IMR-90 (cell line): Measurements from ENCODE around the gene CAPN8. TPM values are rescaled to one million over a fixed set of nuclear protein-coding genes. Genes with fewer than 3 reads are reported as not detected.

Experiments used
- ATAC-seq: fragments of 200-7000 bp; cut with Tn5 transposase; 2 replicates; pipeline ENCODE4 v1.9.1; 2020; ENCODE audit warnings: low read depth, mild to moderate bottlenecking, moderate library complexity
- BruUV-seq: library from RNA; stranded (reverse); fragments of 400-500 nt; replicated peaks from 2 replicates; lab custom pipeline; 2021; lab: Mats Ljungman, UMichigan
- CTCF ChIA-PET: fragments of 300-600 bp; formaldehyde crosslinking; extraction: SDS; loops from one replicate; lab custom pipeline; 2021; ENCODE audit warnings: antibody characterized with exemption; lab: Yijun Ruan, JAX
- POLR2A ChIA-PET: fragments of 300-600 bp; sonication (Branson Sonifier 250); formaldehyde crosslinking; loops from one replicate; lab custom pipeline; 2022; ENCODE audit warnings: antibody characterized with exemption; ENCODE audit not compliant: unreplicated experiment; lab: Charles Lee
- DNase-seq: peaks from one replicate; pipeline ENCODE4 v3.0.0; 2013
- H2AFZ ChIP-seq: replicated peaks from 2 replicates; pipeline ENCODE3; 2013; ENCODE audit warnings: low read length, mild to moderate bottlenecking; ENCODE audit not compliant: poor library complexity
- H2AK5ac ChIP-seq: 2 replicates; pipeline ENCODE4 v1.6.1; 2013; ENCODE audit warnings: low read depth, low read length, inconsistent platforms
- H2AK9ac ChIP-seq: replicated peaks from 2 replicates; pipeline ENCODE3; 2013; ENCODE audit warnings: mild to moderate bottlenecking, low read depth, low read length, moderate library complexity; ENCODE audit not compliant: poor library complexity
- H2BK120ac ChIP-seq: 2 replicates; pipeline ENCODE4 v1.6.1; 2013; ENCODE audit warnings: low read depth, low read length, inconsistent platforms
- H2BK15ac ChIP-seq: 3 replicates; pipeline ENCODE4 v1.6.1; 2013; ENCODE audit warnings: low read depth, low read length, inconsistent platforms
- H2BK20ac ChIP-seq: 2 replicates; pipeline ENCODE4 v1.6.1; 2013; ENCODE audit warnings: low read depth, mild to moderate bottlenecking, inconsistent platforms, low read length, moderate library complexity
- H2BK5ac ChIP-seq: 2 replicates; pipeline ENCODE4 v1.6.1; 2013; ENCODE audit warnings: mild to moderate bottlenecking, low read depth, low read length, inconsistent platforms; ENCODE audit not compliant: poor library complexity, severe bottlenecking
- H3K14ac ChIP-seq: replicated peaks from 2 replicates; pipeline ENCODE4 v1.6.1; 2013; ENCODE audit warnings: low read depth, low read length, inconsistent platforms
- H3K18ac ChIP-seq: 2 replicates; pipeline ENCODE4 v1.6.1; 2013; ENCODE audit warnings: low read depth, low read length, control low read depth
- H3K23ac ChIP-seq: 2 replicates; pipeline ENCODE4 v1.6.1; 2013; ENCODE audit warnings: low read depth, low read length, inconsistent platforms
- H3K27ac ChIP-seq: 2 replicates; pipeline ENCODE4 v1.5.1; 2013; ENCODE audit warnings: mild to moderate bottlenecking, control low read depth, low read length; ENCODE audit not compliant: insufficient read depth
- H3K27me3 ChIP-seq: 2 replicates; pipeline ENCODE4 v1.6.1; 2013; ENCODE audit warnings: low read length; ENCODE audit not compliant: control insufficient read depth, insufficient read depth
- H3K36me3 ChIP-seq: 2 replicates; pipeline ENCODE4 v1.6.1; 2013; ENCODE audit warnings: low read length, mixed read lengths; ENCODE audit not compliant: control insufficient read depth, insufficient read depth
- H3K4ac ChIP-seq: 2 replicates; pipeline ENCODE4 v1.6.1; 2013; ENCODE audit warnings: low read depth, low read length, inconsistent platforms
- H3K4me1 ChIP-seq: 2 replicates; pipeline ENCODE4 v1.6.1; 2013; ENCODE audit warnings: low read length, mixed read lengths; ENCODE audit not compliant: control insufficient read depth, insufficient read depth
- H3K4me2 ChIP-seq: 2 replicates; pipeline ENCODE4 v1.6.1; 2013; ENCODE audit warnings: low read depth, mild to moderate bottlenecking, control low read depth, low read length, moderate library complexity
- H3K4me3 ChIP-seq: 2 replicates; pipeline ENCODE4 v1.5.1; 2013; ENCODE audit warnings: low read depth, mild to moderate bottlenecking, control low read depth, low read length, moderate library complexity; ENCODE audit not compliant: insufficient read depth
- H3K56ac ChIP-seq: 2 replicates; pipeline ENCODE4 v1.6.1; 2013; ENCODE audit warnings: low read length, inconsistent platforms; ENCODE audit not compliant: insufficient read depth; ENCODE audit errors: extremely low read depth
- H3K79me1 ChIP-seq, 2 experiments: 2 replicates each; pipeline ENCODE4 v1.6.1; 2013; ENCODE audit warnings: low read length in 2 of 2, inconsistent platforms in 1 of 2, low read depth in 1 of 2
- H3K9ac ChIP-seq: 2 replicates; pipeline ENCODE4 v1.6.1; 2013; ENCODE audit warnings: low read depth, low read length, control low read depth
- H3K9me1 ChIP-seq: 2 replicates; pipeline ENCODE4 v1.6.1; 2013; ENCODE audit warnings: low read length, inconsistent platforms; ENCODE audit not compliant: insufficient read depth
- H3K9me3 ChIP-seq: 2 replicates; pipeline ENCODE4 v1.6.1; 2013; ENCODE audit warnings: low read length; ENCODE audit not compliant: control insufficient read depth, insufficient read depth
- H4K20me1 ChIP-seq: 2 replicates; pipeline ENCODE4 v1.6.1; 2013; ENCODE audit warnings: low read length, inconsistent platforms; ENCODE audit not compliant: insufficient read depth
- H4K5ac ChIP-seq: 2 replicates; pipeline ENCODE4 v1.6.1; 2013; ENCODE audit warnings: mild to moderate bottlenecking, low read depth, low read length, control low read depth
- H4K8ac ChIP-seq, 2 experiments: 2 replicates each; pipeline ENCODE4 v1.6.1; 2013; ENCODE audit warnings: low read depth in 2 of 2, low read length in 2 of 2, control low read depth in 1 of 2, inconsistent platforms in 1 of 2
- H4K91ac ChIP-seq: 2 replicates; pipeline ENCODE4 v1.6.1; 2013; ENCODE audit warnings: low read depth, low read length, inconsistent platforms; ENCODE audit not compliant: insufficient read depth
- BHLHE40 ChIP-seq: fragments of 150-350 bp; IDR thresholded peaks from 2 replicates; pipeline ENCODE4 v1.6.1; 2016; ENCODE audit warnings: mild to moderate bottlenecking, low read depth, low read length
- RCOR1 ChIP-seq: IDR thresholded peaks from 2 replicates; pipeline ENCODE4 v1.6.1; 2012; ENCODE audit warnings: mild to moderate bottlenecking, low read length, improper control_type of control experiment; ENCODE audit not compliant: insufficient replicate concordance
- WGBS, 2 experiments: methylation state at CpG; one replicate each; pipeline versions ENCODE4 v1.1.5 to v1.1.7; 2013; ENCODE audit warnings: missing lambda C conversion rate in 2 of 2; ENCODE audit not compliant: insufficient read length in 1 of 2; ENCODE audit errors: extremely low coverage in 2 of 2; 5-methylcytosine and 5-hydroxymethylcytosine counted together
- dilution Hi-C: fragments of 300-500 bp; cut with HindIII; formaldehyde crosslinking; loops from one replicate; pipeline ENCODE4 v1.14.3; 2018; ENCODE audit warnings: low sequenced_read_pairs; ENCODE audit not compliant: unreplicated experiment
- in situ Hi-C: fragments of 300-500 bp; cut with MboI; formaldehyde crosslinking; loops from 3 replicates; pipeline ENCODE4 v1.14.3; 2019; ENCODE audit warnings: low sequenced_read_pairs, inconsistent platforms, mixed read lengths
- intact Hi-C: fragments of 100-400 bp; cut with micrococcal nuclease; formaldehyde crosslinking; loops from 2 replicates; pipeline ENCODE4 v1.10.0; 2022
- polyA plus RNA-seq, 3 experiments: library from polyadenylated mRNA; depleted of rRNA; stranded (reverse); fragments of >200 nt; gene quantifications; 2 replicates each; pipeline ENCODE4 v1.2.3, GENCODE V29; 2012; ENCODE audit warnings: low replicate concordance in 1 of 3
- total RNA-seq: library from RNA; depleted of rRNA; stranded (reverse); fragments of >200 nt; gene quantifications from 2 replicates; pipeline ENCODE4 v1.2.3, GENCODE V29; 2012

Gene CAPN8
- total and polyA plus RNA-seq, 2 of the 4 experiments (the other 2 are of a cell fraction) = not detected

DNA sequence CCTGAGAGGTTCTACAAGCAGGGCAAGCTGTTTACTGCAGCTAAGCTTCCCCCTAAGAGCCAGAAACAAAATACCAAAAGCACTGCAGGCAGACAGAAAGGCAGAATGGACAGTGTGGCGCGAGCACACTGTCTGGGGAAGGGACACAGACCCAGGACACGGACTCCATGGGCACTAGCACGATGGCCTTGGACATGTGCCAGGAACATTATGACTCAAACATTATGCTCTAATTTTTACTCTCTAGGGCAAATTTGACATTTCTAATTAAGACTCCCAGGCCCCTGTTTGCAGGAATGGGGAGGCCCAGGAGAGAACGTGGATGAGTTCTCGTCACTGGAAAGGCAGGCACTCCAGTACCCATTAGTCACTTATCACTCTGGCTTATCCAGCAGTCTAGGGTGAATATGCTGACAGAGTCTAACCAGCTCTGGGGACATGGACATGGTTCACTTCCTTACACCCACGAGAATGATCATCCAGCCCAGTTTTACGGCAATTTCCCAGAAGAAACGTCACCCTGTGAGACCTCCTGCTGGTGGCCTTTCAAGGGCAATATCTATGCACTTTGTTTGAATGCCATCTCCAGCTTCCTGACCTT is 45.1 kb downstream of the CAPN8 start:
- DNase-seq (no peak), ATAC-seq (no peak)
- in situ Hi-C loops = no loop called here
- H3K27me3 ChIP-seq = peaks cover 18% of the 10 kb centered on the region
- H3K4me2 ChIP-seq = no peak overlapping the region
- no peaks in the 10 kb centered on the region for H3K9me3 ChIP-seq
- BruUV-seq = no TSS peak
- no peak overlapping the region for H2AFZ ChIP-seq
- H3K14ac ChIP-seq = no peak overlapping the region
- no peak overlapping the region for H2BK15ac ChIP-seq
- H2AK5ac ChIP-seq = no peak overlapping the region
- 60% methylated on average over 1 of the region's 9 CpGs; no CpG with 5 or more reads in 1 of the 2 experiments for WGBS, 2 experiments
- dilution Hi-C loops = no loop called here
- H3K4me1 ChIP-seq = no peaks in the 10 kb centered on the region
- no peak overlapping the region for H3K56ac ChIP-seq
- no peaks in the 10 kb centered on the region for H3K79me1 ChIP-seq
- no peaks in the 10 kb centered on the region for H3K36me3 ChIP-seq
- no peak overlapping the region for H2BK120ac ChIP-seq
- H3K9me1 ChIP-seq = no peaks in the 10 kb centered on the region
- no peak overlapping the region for H4K5ac ChIP-seq
- H3K4me3 ChIP-seq = no peak overlapping the region
- POLR2A ChIA-PET = no interaction called here
- no peak overlapping the region for H3K23ac ChIP-seq
- H3K9ac ChIP-seq = no peak overlapping the region
- no peak for TF ChIP-seq RCOR1
- no peak for TF ChIP-seq BHLHE40
- CTCF ChIA-PET = interaction anchor here (0.6 kb wide), 1 partner anchor 368 kb away, joined by 3 read pairs; no protein-coding TSS in a partner anchor
- H4K20me1 ChIP-seq = no peaks in the 10 kb centered on the region
- H2BK5ac ChIP-seq = no peak overlapping the region
- intact Hi-C loops = no loop called here
- H4K91ac ChIP-seq = no peak overlapping the region
- no peak overlapping the region for H3K18ac ChIP-seq
- H2BK20ac ChIP-seq = no peak overlapping the region
- no peak overlapping the region for H2AK9ac ChIP-seq
- H4K8ac ChIP-seq = no peak overlapping the region
- H3K4ac ChIP-seq = no peak overlapping the region
- no peak overlapping the region for H3K27ac ChIP-seq
